MM.1S (cell line): ENCODE measurements around the gene INPP5D.

Experiments used
- EZH2 ChIP-seq: fragments of 300-600 bp; sonication (generic); optimal IDR thresholded peaks from 2 replicates; pipeline ENCODE3; 2017; ENCODE audit warnings: low read depth, mild to moderate bottlenecking, antibody characterized with exemption, low read length, mixed read lengths
- EZH2phosphoT487 ChIP-seq: fragments of 300-600 bp; sonication (generic); IDR thresholded peaks from 2 replicates; pipeline ENCODE4 v1.6.1; 2018; ENCODE audit warnings: antibody characterized with exemption, low read length
- TF ChIP-seq, protein P1 (sequence below): fragments of 300-600 bp; sonication (generic); IDR thresholded peaks from 2 replicates; pipeline ENCODE4 v1.5.1; 2016; ENCODE audit warnings: antibody characterized with exemption, low read length, mixed read lengths

DNA sequence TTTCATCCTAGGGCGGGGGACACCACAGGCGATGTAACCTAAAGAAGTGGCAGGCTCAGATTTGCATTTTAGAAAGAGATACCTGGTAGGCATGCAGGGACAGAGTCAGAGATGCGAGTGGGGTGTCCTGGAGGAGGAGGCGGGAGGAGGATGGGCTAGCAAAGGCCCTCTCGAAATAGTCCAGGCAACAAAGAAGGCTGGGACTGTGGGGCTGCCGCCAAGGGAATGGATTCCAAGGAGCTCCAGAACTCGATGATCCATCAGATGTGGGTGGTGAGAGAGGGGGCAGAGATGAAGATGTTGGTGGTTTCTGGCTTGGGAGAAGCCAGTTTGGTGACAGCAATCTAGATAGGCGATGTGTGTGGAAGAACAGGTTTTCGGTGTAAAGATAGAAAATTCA, 12.5 kb upstream of the INPP5D start:
- TF ChIP-seq, protein P1, sequence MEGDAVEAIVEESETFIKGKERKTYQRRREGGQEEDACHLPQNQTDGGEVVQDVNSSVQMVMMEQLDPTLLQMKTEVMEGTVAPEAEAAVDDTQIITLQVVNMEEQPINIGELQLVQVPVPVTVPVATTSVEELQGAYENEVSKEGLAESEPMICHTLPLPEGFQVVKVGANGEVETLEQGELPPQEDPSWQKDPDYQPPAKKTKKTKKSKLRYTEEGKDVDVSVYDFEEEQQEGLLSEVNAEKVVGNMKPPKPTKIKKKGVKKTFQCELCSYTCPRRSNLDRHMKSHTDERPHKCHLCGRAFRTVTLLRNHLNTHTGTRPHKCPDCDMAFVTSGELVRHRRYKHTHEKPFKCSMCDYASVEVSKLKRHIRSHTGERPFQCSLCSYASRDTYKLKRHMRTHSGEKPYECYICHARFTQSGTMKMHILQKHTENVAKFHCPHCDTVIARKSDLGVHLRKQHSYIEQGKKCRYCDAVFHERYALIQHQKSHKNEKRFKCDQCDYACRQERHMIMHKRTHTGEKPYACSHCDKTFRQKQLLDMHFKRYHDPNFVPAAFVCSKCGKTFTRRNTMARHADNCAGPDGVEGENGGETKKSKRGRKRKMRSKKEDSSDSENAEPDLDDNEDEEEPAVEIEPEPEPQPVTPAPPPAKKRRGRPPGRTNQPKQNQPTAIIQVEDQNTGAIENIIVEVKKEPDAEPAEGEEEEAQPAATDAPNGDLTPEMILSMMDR: no peak
- TF ChIP-seq EZH2 (no peak), EZH2phosphoT487 (no peak)
